ENCODE data around the gene CCDC28B.

The CCDC28B gene

GRCh38 chr1:32220746-32221580 is 20.6 kb downstream of the CCDC28B start:
- no peaks in the 10 kb centered on the region for H3K9me3 Mint-ChIP-seq
- peak overlapping the region; percentile 96 to 99 for H3K27ac Mint-ChIP-seq
- no peaks in the 10 kb centered on the region for H3K27me3 Mint-ChIP-seq
- H3K36me3 Mint-ChIP-seq (ENCODE audit: insufficient read depth) = peaks cover 47% of the 10 kb centered on the region
- H3K4me3 Mint-ChIP-seq = peak overlapping the region; percentile 91
- ATAC-seq (replicated peaks) (no peak), DNase-seq (no peak)
- peaks cover 22 to 24% of the 10 kb centered on the region in 2 donors for H3K4me1 Mint-ChIP-seq (ENCODE audit: low read depth in 2 of 2)

DNA sequence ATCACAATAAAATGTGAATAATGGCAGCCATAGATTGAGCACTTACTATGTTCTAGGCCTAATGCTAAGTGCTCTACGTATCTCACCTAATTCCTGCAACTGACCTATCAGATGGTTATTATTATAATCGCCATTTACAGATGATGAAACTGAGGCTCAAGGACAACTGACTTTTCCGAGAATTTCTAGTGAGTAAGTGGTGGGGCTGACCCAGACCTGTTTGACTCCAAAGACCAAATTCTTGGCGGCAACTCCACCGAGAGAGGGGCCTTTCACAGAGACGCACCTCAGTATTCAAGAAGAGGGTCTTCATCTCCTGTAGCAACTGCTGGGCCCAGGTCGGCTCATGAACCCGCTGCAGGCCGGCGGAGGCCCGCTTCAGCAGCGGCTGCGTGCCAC is 21.2 kb downstream of the CCDC28B start:
- Mint-ChIP-seq H3K36me3 (ENCODE audit: insufficient read depth) (peaks cover 53% of the 10 kb centered on the region), H3K4me1 (ENCODE audit: low read depth in 2 of 2) (peaks cover 21 to 22% of the 10 kb centered on the region in 2 donors), H3K27me3 (no peaks in the 10 kb centered on the region), H3K9me3 (no peaks in the 10 kb centered on the region), H3K27ac (peak overlapping the region; percentile 96 to 99), H3K4me3 (peak overlapping the region; percentile 91)
- DNase-seq (no peak), ATAC-seq (replicated peaks) (no peak)

DNA sequence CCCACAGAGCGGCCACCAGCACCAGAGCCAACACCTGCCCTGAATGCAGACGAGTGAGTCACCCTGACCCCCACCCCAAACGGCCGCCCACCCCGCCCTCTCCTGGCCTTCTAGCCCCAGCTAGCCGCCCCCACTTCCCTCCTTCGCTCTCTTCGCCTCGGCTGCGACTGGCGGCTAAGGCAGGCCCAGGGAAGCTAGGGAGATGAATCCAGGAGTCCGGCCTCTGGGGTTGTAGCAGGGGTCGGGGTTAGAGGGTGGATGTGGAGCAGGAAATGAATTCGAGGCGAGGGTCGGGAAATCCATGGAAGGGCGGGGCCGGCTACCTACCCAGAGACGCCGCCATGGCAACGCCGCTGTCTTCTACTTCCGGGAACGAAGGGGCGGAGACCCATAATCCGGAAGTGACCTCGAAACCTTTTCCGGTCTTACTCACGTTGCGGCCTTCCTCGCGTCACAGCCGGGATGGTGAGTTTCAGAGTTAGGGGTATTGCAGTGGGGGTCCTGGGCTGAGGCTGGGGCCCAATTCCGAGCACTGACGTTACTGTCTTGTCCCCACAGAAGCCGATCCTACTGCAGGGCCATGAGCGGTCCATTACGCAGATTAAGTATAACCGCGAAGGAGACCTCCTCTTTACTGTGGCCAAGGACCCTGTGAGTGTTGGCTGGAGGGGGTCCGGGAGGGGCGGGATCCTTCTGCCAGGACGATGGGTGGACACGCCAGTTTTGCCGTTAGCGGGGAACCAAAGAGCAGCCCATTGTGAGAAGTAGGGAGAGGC is 21.8 kb downstream of the CCDC28B start, which contains the start of the genes EIF3I and TMEM234:
TSS of gene EIF3I (plus strand) at position 428 of the 776 bp plus-strand sequence. CDS start at position 463, 35 bp downstream.
TSS of gene TMEM234 (minus strand) at position 374 of the 776 bp plus-strand sequence. CDS start at position 343, 31 bp downstream.
- H3K27ac Mint-ChIP-seq = peak within 1 kb of the TSS; percentile 96 to 99
- no peaks in the 10 kb centered on the region for H3K9me3 Mint-ChIP-seq
- DNase-seq (peak; percentile 87 to 88 (median 87)), ATAC-seq (replicated peaks) (peak; percentile 94)
- H3K4me1 Mint-ChIP-seq (ENCODE audit: low read depth in 2 of 2) = peaks cover 21 to 22% of the 10 kb centered on the region in 2 donors
- H3K27me3 Mint-ChIP-seq = no peaks in the 10 kb centered on the region
- H3K36me3 Mint-ChIP-seq (ENCODE audit: insufficient read depth) = peaks cover 58% of the 10 kb centered on the region
- H3K4me3 Mint-ChIP-seq = peak within 1 kb of the TSS; percentile 91

GRCh38 chr1:32223683-32224082 is 23.3 kb downstream of the CCDC28B start:
- H3K9me3 Mint-ChIP-seq = no peaks in the 10 kb centered on the region
- peak overlapping the region; percentile 96 to 99 for H3K27ac Mint-ChIP-seq
- H3K4me3 Mint-ChIP-seq = peak overlapping the region; percentile 91
- peaks cover 22 to 27% of the 10 kb centered on the region in 2 donors for H3K4me1 Mint-ChIP-seq (ENCODE audit: low read depth in 2 of 2)
- no peaks in the 10 kb centered on the region for H3K27me3 Mint-ChIP-seq
- DNase-seq (no peak), ATAC-seq (replicated peaks) (no peak)
- peaks cover 70% of the 10 kb centered on the region for H3K36me3 Mint-ChIP-seq (ENCODE audit: insufficient read depth)

GRCh38 chr1:32224285-32224684 is 23.9 kb downstream of the CCDC28B start:
- H3K27ac Mint-ChIP-seq = peak overlapping the region; percentile 96 to 99
- ATAC-seq (replicated peaks) (no peak), DNase-seq (no peak)
- no peaks in the 10 kb centered on the region for H3K9me3 Mint-ChIP-seq
- peaks cover 23 to 27% of the 10 kb centered on the region in 2 donors for H3K4me1 Mint-ChIP-seq (ENCODE audit: low read depth in 2 of 2)
- H3K4me3 Mint-ChIP-seq = peak overlapping the region; percentile 91
- H3K36me3 Mint-ChIP-seq (ENCODE audit: insufficient read depth) = peaks cover 71% of the 10 kb centered on the region
- H3K27me3 Mint-ChIP-seq = no peaks in the 10 kb centered on the region

- ATAC-seq (replicated peaks) (no peak), DNase-seq (no peak)
- H3K4me1 Mint-ChIP-seq (ENCODE audit: low read depth in 2 of 2) = peaks cover 8 to 12% of the 10 kb centered on the region in 2 donors
- H3K9me3 Mint-ChIP-seq = no peaks in the 10 kb centered on the region
- H3K36me3 Mint-ChIP-seq (ENCODE audit: insufficient read depth) = peaks cover 81% of the 10 kb centered on the region
- H3K27me3 Mint-ChIP-seq = no peaks in the 10 kb centered on the region
- H3K27ac Mint-ChIP-seq = peak overlapping the region in 1 of 2 donors; percentile 46
- H3K4me3 Mint-ChIP-seq = no peak overlapping the region
Measured at GRCh38 chr1:32228771-32229170, 28.4 kb downstream of the CCDC28B start.

GRCh38 chr1:32231843-32232432 is 31.5 kb downstream of the CCDC28B start:
- Mint-ChIP-seq H3K9me3 (no peaks in the 10 kb centered on the region), H3K4me3 (no peak overlapping the region), H3K36me3 (ENCODE audit: insufficient read depth) (peaks cover 54% of the 10 kb centered on the region), H3K27ac (no peak overlapping the region), H3K4me1 (ENCODE audit: low read depth in 2 of 2) (peaks cover 2 to 5% of the 10 kb centered on the region in 2 donors), H3K27me3 (no peaks in the 10 kb centered on the region)
- no peak for DNase-seq
- ATAC-seq (replicated peaks) = no peak

DNA sequence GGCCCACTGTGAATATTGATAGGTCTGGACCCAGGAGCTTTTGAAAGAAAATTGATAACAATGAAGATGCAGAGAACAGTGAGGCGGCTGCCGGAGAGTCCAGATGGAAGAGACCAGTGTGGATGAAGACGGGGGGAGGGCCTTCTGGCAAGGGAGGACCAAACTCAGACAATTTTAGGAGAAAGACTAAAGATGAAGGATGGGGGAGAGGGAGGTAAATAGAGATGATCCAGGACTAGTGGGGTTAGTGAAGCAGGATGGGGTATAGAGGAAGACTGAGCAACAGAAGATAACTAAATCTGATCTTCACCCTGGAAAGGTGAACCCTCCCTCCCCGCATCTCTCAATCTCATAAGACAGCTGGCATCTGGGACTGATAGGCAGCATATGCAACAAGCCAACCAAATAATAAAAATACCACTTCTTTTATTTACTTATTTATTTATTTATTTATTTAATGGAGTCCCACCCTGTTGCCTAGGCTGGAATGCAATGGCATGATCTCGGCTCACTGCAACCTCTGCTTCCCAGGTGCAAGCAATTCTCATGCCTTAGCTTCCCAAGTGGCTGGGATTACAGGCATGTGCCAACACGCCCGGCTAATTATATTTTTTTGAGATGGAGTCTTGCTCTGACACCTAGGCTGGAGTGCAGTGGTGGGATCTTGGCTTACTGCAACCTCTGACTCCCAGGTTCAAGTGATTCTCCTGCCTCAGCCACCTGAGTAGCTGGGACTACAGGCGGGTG is 32.3 kb downstream of the CCDC28B start:
- H3K4me3 Mint-ChIP-seq = no peak overlapping the region
- H3K4me1 Mint-ChIP-seq (ENCODE audit: low read depth in 2 of 2) = peaks cover 2 to 4% of the 10 kb centered on the region in 2 donors
- no peaks in the 10 kb centered on the region for H3K9me3 Mint-ChIP-seq
- DNase-seq (no peak), ATAC-seq (replicated peaks) (no peak)
- peaks cover 46% of the 10 kb centered on the region for H3K36me3 Mint-ChIP-seq (ENCODE audit: insufficient read depth)
- H3K27me3 Mint-ChIP-seq = no peaks in the 10 kb centered on the region
- H3K27ac Mint-ChIP-seq = no peak overlapping the region

GRCh38 chr1:32234792-32235191 is 34.4 kb downstream of the CCDC28B start:
- no peak for DNase-seq
- Mint-ChIP-seq H3K27ac (no peak overlapping the region), H3K4me1 (ENCODE audit: low read depth in 2 of 2) (no peaks in the 10 kb centered on the region), H3K27me3 (no peaks in the 10 kb centered on the region), H3K36me3 (ENCODE audit: insufficient read depth) (peaks cover 26% of the 10 kb centered on the region), H3K4me3 (no peak overlapping the region), H3K9me3 (no peaks in the 10 kb centered on the region)
- ATAC-seq (replicated peaks) = no peak

DNA sequence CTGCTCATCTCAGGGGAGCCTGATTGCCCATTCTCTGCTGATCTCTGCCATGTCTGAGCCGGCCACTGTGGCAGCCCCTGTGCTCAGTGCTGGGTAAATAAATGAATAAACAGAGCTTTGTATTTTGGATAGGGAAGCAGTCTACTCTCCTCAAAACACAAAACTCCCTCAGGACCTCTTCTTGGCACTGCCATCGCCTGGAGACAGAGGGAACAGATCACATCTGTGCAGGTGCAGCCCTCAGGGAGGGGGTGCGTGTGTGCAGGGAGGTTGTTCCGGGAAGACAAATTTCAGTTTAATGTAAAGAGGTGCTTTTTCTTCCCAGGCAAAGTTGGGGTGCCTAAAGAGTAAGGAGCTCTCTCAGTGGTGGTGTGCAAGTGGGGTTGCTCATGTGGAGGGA is 38.9 kb downstream of the CCDC28B start:
- ATAC-seq (replicated peaks) (no peak), DNase-seq (no peak)
- peaks cover 8 to 14% of the 10 kb centered on the region in 2 donors for H3K4me1 Mint-ChIP-seq (ENCODE audit: low read depth in 2 of 2)
- peaks cover 3% of the 10 kb centered on the region for H3K36me3 Mint-ChIP-seq (ENCODE audit: insufficient read depth)
- no peaks in the 10 kb centered on the region for H3K27me3 Mint-ChIP-seq
- no peaks in the 10 kb centered on the region for H3K9me3 Mint-ChIP-seq
- H3K4me3 Mint-ChIP-seq = peak overlapping the region; percentile 89 to 91
- no peak overlapping the region for H3K27ac Mint-ChIP-seq

GRCh38 chr1:32239790-32240139 is 39.4 kb downstream of the CCDC28B start:
- no peaks in the 10 kb centered on the region for H3K9me3 Mint-ChIP-seq
- H3K36me3 Mint-ChIP-seq (ENCODE audit: insufficient read depth) = peaks cover 3% of the 10 kb centered on the region
- DNase-seq (no peak), ATAC-seq (replicated peaks) (no peak)
- H3K27me3 Mint-ChIP-seq = no peaks in the 10 kb centered on the region
- H3K4me3 Mint-ChIP-seq = peak overlapping the region; percentile 89 to 91
- peaks cover 8 to 14% of the 10 kb centered on the region in 2 donors for H3K4me1 Mint-ChIP-seq (ENCODE audit: low read depth in 2 of 2)
- peak overlapping the region in 1 of 2 donors; percentile 44 for H3K27ac Mint-ChIP-seq

GRCh38 chr1:32240140-32240951 is 40.0 kb downstream of the CCDC28B start:
- H3K9me3 Mint-ChIP-seq = no peaks in the 10 kb centered on the region
- H3K27me3 Mint-ChIP-seq = no peaks in the 10 kb centered on the region
- H3K36me3 Mint-ChIP-seq (ENCODE audit: insufficient read depth) = peaks cover 3% of the 10 kb centered on the region
- peak overlapping the region; percentile 44 to 75 for H3K27ac Mint-ChIP-seq
- peaks cover 8 to 14% of the 10 kb centered on the region in 2 donors for H3K4me1 Mint-ChIP-seq (ENCODE audit: low read depth in 2 of 2)
- peak overlapping the region; percentile 89 to 91 for H3K4me3 Mint-ChIP-seq
- peak; percentile 86 for ATAC-seq (replicated peaks)
- peak; percentile 49 to 54 (median 49) for DNase-seq

All from effector memory CD8-positive, alpha-beta T cell (primary cell).